Activated CD4-positive, alpha-beta T cell treated with anti-CD3 and anti-CD28 coated beads, Interleukin-2, Interleukin-4, amounts not matched to agents 100 ng/mL and 50 ng/mL, durations not matched to agents 16 hours and 8 hours (primary cell): Measurements from ENCODE around the gene IMPA2.

Experiments used
- DNase-seq: peaks from one replicate; pipeline ENCODE4 v3.0.0-alpha.2; 2020; ENCODE audit warnings: low spot score

IMPA2 gene

GRCh38 chr18:12079491-12080237 is 98.4 kb downstream of the IMPA2 start:
- DNase-seq = no peak
